BJ (cell line): Measurements from ENCODE around the gene CCDC15. TPM values are rescaled to one million over a fixed set of nuclear protein-coding genes. Genes with fewer than 3 reads are reported as not detected.

Source experiments
- CTCF ChIA-PET: fragments of 350-600 bp; formaldehyde crosslinking; extraction: SDS; loops from one replicate; lab custom pipeline; 2021; ENCODE audit warnings: antibody characterized with exemption, inconsistent platforms; lab: Yijun Ruan, JAX
- POLR2A ChIA-PET: fragments of 300-600 bp; sonication (Branson Sonifier 250); formaldehyde crosslinking; extraction: SDS; loops from one replicate; lab custom pipeline; 2021; ENCODE audit warnings: antibody characterized with exemption; lab: Charles Lee
- DNase-seq: peaks from one replicate; pipeline ENCODE4 v3.0.0-alpha.2; 2011; ENCODE audit warnings: low read depth
- H3K27me3 ChIP-seq: 2 replicates; pipeline ENCODE4 v1.6.0; 2011; ENCODE audit warnings: low read length; ENCODE audit not compliant: control insufficient read depth, insufficient read depth
- H3K36me3 ChIP-seq: 2 replicates; pipeline ENCODE4 v1.5.1; 2011; ENCODE audit warnings: low read length; ENCODE audit not compliant: control insufficient read depth, insufficient read depth
- H3K4me3 ChIP-seq: 2 replicates; pipeline ENCODE4 v1.5.1; 2011; ENCODE audit warnings: low read depth, mild to moderate bottlenecking, control low read depth, low read length
- polyA plus RNA-seq: library from polyadenylated mRNA; depleted of rRNA; stranded (reverse); fragments of >200 nt; gene quantifications from 2 replicates; pipeline ENCODE4 v1.2.3, GENCODE V29; 2011
- TF ChIP-seq, protein P1 (sequence below): IDR thresholded peaks from 2 replicates; pipeline ENCODE4 v1.5.1; 2011; ENCODE audit warnings: low read depth, mild to moderate bottlenecking, control low read depth, inconsistent platforms, low read length, moderate library complexity; ENCODE audit not compliant: insufficient read depth

Gene CCDC15
- polyA plus RNA-seq, 1 experiment = 0.66 TPM

GRCh38 chr11:124923296-124923695, 30.7 kb upstream of the CCDC15 start:
- ChIA-PET POLR2A (no interaction called here), CTCF (interaction anchor here (0.9 kb wide), 1 partner anchor 11 kb away, joined by 3 read pairs; no protein-coding TSS in a partner anchor)
- H3K4me3 ChIP-seq = no peak overlapping the region
- TF ChIP-seq, protein P1, sequence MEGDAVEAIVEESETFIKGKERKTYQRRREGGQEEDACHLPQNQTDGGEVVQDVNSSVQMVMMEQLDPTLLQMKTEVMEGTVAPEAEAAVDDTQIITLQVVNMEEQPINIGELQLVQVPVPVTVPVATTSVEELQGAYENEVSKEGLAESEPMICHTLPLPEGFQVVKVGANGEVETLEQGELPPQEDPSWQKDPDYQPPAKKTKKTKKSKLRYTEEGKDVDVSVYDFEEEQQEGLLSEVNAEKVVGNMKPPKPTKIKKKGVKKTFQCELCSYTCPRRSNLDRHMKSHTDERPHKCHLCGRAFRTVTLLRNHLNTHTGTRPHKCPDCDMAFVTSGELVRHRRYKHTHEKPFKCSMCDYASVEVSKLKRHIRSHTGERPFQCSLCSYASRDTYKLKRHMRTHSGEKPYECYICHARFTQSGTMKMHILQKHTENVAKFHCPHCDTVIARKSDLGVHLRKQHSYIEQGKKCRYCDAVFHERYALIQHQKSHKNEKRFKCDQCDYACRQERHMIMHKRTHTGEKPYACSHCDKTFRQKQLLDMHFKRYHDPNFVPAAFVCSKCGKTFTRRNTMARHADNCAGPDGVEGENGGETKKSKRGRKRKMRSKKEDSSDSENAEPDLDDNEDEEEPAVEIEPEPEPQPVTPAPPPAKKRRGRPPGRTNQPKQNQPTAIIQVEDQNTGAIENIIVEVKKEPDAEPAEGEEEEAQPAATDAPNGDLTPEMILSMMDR = no peak
- no peaks in the 10 kb centered on the region for H3K27me3 ChIP-seq
- no peaks in the 10 kb centered on the region for H3K36me3 ChIP-seq
- DNase-seq = no peak

- no peak for DNase-seq
- Histone ChIP-seq H3K36me3 (no peaks in the 10 kb centered on the region), H3K27me3 (no peaks in the 10 kb centered on the region), H3K4me3 (no peak overlapping the region)
- ChIA-PET POLR2A (no interaction called here), CTCF (no interaction called here)
- TF ChIP-seq, protein P1 = no peak
Observed at GRCh38 chr11:124928942-124929665, 24.9 kb upstream of the CCDC15 start.

DNA sequence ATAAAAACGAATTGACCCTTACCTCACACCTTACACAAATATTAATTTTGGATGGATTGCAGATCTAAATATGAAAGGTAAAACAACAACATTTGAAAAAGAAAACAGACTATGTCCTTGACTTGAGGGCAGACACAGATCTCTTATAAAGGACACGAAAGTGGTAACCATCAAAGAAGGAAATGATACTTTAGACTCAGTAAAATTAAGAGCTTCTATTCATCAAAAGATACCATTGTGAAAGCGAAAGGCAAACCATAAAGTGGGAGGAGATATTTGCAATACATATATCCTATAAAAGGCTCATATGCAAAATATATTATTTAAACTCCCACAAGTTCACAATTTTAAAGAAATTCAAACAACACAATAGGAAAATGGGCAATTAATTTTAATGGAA, 23.2 kb upstream of the CCDC15 start:
- TF ChIP-seq, protein P1 = no peak
- POLR2A ChIA-PET = no interaction called here
- H3K4me3 ChIP-seq = no peak overlapping the region
- no peaks in the 10 kb centered on the region for H3K36me3 ChIP-seq
- no peaks in the 10 kb centered on the region for H3K27me3 ChIP-seq
- CTCF ChIA-PET = interaction anchor here (1.6 to 2.0 kb wide), 2 partner anchors 10 kb away, joined by 5 read pairs; no protein-coding TSS in a partner anchor
- DNase-seq = no peak

- CTCF ChIA-PET = interaction anchor here (0.7 to 2.0 kb wide), 15 partner anchors 10 to 411 kb away, joined by 3 to 6 read pairs (median 4); partner anchors contain the start of genes CCDC15 and ROBO4
- H3K27me3 ChIP-seq = no peaks in the 10 kb centered on the region
- POLR2A ChIA-PET = interaction anchor here (0.6 to 1.2 kb wide), 3 partner anchors 53 to 1878 kb away, joined by 3 to 5 read pairs (median 4); no protein-coding TSS in a partner anchor
- H3K36me3 ChIP-seq = no peaks in the 10 kb centered on the region
- TF ChIP-seq, protein P1 = peak; percentile 31; the same call in 1 of the 2 replicates
- DNase-seq = peak; percentile 76
- no peak overlapping the region for H3K4me3 ChIP-seq
Observed at GRCh38 chr11:124934862-124935547, 19.0 kb upstream of the CCDC15 start.
